HG03342 (cell line): ENCODE data around the gene FLII.
A peak's percentile ranks its signal among the peaks of the same experiment; 100 is the strongest.

ENCODE experiments used
- ATAC-seq: cut with Tn5 transposase; IDR thresholded peaks from one replicate; pipeline ENCODE4 v1.9.1; 2021; ENCODE audit warnings: mild to moderate bottlenecking, moderate library complexity; ENCODE audit not compliant: unreplicated experiment

Gene FLII

GRCh38 chr17:18260332-18261145 lies 2.0 kb upstream of the FLII start, which contains the start of gene MIEF2:
MIEF2 (plus strand) TSS chr17:18260662; CDS start chr17:18262721, 2,059 bp downstream.
- peak; percentile 79 for ATAC-seq

DNA sequence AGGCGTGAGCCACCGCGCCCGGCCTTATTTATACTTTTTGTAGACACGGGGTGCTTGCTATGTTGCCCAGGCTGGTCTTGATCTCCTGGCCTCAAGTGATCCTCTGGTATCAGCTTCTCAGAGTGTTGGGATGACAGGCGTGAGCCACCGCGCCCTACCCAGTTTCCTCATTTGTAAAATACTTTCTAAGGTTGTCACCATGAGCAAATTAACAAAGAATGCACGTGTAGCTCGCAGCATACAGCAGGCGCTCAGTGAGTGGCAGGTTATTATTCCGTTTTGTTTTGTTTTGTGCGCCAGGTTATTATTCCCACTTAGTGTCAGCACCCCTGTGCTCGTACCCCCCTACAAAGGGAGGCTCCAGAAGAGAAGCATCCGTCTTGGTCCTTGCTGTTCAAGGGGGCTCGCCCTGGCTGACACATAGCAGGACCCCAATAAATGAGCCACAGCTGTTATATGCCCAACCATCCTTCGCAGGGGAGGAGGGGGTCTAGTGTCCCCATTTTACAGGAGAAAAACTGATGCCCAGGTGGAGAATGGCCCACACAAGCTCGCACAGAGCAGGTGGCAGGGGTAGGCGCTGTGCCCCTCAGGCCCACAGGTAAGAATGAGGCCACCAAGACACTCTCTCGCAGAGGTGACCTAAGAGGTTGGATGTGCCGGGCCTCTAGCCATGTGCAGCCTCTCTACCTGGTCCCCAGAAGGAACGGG lies 1.2 kb upstream of the FLII start:
- ATAC-seq: no peak

DNA sequence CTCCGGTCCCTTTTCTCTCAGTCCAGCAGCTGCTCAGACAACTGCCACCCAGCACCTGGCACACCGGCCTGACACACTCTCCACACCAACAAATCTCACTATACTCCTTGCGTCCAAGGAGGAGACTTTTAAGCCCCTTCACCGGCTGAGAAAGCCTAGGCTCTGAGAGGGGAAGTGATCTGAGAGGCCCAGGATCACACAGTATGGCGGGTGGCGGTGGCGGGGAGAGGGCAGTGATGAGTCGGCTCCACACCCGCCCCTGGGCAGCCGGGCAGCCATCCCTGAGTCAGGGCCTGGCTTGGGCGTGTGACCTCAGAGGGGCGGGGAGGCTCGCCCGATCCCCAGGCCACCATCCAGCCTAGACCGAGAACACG lies 569 bp downstream of the FLII start:
- ATAC-seq: no peak

DNA sequence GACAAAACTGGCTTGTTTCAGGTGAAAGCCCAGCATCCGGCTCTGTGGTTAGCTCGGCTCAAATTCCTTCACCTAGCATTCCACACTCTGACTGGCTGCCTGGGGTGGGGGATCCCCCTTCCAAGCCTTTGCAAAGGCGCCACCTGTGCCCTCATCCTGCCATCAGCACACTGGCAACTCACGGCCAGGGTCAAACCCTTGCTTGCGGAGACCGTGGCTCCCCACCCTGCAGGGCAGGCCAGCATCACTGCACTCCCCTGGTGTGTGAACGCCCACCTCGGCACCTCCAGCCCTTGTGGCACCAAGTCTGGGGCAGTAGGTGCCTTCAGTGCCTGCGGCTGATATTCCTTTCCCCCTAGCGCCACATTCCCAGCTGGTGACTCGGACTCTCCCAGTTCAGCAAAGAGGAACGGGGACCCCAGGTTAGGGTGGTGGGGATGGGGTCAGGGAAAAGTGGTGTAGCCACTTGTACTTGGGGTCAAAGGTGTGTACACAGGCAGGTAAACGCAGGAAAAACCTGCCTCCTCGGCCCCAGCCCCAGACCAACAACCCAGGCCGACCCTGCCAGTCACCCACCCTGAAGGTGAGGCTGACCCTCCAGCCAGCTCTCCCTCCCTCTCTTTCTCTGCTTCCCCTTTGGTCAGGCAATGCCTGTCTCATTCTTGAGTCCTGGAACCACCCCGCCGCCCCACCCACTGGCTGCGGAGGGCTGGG lies 1.1 kb downstream of the FLII start:
- ATAC-seq: no peak

- no peak for ATAC-seq
Observed at GRCh38 chr17:18256776-18257175, 1.8 kb downstream of the FLII start.

GRCh38 chr17:18256351-18256750 lies 2.2 kb downstream of the FLII start:
- no peak for ATAC-seq

DNA sequence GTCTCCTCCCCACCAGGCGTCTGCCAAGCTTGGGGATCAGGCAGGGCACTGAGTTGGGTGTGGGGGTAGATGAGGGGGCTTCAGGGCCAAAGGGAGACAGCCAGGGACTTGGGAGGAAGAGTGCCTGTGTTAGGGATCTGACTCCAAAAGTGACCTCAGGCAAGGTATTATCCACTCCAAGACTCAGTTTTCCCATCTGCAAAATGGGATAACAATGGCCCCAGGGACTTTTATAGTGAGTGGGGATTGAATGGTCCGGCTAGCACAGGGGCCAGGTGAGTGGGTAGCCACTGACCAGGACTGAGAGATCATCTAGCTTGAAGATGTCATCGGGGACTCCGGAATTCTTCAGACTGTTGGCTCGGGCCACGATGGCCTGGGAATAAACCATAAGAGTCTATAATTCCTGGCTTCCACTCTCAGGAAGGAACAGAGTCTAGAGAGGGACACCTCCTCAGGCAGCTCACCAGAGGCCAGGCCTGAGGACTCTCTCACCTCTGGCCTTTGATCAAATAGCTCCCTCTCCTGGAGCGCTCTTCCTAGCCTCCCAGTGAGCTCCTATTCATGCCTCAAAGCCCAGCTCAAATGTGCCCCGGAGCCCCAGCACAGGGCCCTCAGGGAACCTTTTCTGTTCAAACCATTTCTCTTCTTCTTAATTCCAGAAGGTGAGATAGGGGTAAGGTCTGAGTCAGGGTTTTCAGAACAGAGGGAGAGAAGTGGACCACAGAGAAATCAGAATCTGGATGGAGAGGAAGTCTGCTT lies 3.5 kb downstream of the FLII start:
- no peak for ATAC-seq

GRCh38 chr17:18253947-18254821 lies 4.4 kb downstream of the FLII start:
- no peak for ATAC-seq

GRCh38 chr17:18253187-18253884 lies 5.2 kb downstream of the FLII start:
- ATAC-seq: no peak

DNA sequence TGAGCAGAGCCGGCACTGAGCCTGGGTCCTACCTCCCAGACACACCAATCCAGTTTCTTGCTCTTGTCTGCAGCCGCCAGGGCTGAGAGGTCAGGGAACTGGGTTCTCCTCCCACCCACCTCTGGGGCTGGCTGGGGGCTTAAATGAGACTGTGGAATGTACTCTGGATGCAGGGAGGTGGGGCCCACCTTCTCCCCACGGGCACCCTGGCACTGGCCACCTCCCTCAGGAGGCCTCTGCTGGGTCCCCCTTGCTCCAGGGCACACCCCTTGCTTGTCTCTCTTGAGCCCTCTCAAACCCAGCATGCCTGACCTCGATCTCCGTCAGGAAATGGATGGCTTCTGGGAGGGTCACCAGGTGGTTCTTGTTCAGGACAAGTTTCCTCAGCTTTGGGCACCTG lies 6.4 kb downstream of the FLII start:
- no peak for ATAC-seq

DNA sequence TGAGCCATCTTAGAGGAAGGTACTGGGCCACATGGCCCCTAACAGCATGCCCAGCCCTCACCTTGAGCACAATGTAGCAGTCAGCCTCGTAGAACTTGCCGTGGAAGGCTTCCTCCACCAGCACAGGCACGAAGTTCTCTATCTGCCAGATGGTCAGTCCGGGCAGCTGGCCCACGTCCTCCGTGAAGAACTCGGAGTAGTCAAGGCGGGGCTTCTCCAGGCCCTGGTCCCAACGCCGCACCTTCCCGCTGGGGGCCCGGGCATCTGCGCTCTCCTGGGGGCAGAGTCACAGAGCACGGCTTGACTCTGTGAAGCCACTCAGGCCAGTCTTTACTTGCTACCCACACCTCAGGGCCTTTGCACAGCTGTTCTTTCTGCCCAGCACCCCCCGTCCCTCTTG lies 7.3 kb downstream of the FLII start:
- ATAC-seq: no peak

GRCh38 chr17:18250708-18251107 lies 7.8 kb downstream of the FLII start:
- no peak for ATAC-seq

GRCh38 chr17:18250259-18250658 lies 8.3 kb downstream of the FLII start:
- ATAC-seq: no peak

DNA sequence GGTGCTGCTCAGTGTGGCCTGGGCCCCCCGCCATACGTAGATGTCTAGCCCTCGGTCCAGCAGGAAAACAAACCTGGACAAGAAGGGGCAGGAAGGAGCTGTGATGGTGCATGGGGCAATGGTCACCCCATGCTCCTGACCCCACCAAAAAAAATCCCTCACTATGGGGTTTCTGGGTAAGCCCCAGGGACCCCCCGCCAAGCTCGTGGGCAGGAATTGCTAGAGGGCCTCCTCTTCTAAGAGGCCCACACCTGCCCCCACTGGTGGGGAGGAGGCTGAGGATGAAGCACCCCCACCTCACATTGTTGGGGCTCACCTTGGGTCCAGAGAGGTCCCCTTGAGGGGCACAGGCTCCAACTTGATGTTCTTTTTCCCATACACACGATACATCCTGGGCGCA lies 9.7 kb downstream of the FLII start:
- ATAC-seq: no peak

DNA sequence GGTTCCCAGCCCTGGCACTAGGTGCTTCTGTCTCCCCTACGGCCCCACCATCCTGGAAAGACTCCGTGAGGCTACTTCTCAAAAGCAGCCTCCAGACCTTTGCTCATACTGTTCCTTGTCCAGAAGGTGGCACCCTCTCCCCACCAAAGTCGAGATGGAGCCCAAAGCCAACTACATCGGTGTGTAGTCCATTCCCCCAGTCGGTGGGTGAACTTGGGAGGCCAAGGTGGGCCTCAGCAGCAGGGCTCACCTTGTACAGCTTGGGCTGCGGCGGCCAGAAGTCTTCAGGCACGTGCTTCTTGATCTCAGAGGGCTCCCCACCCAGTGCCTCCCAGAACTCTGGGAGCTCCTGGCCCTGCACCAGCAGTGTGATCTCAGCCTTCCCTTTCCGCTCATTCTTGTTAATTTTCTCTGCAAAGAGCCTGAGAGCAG lies 10.2 kb downstream of the FLII start:
- ATAC-seq: no peak

GRCh38 chr17:18247613-18248001 lies 10.9 kb downstream of the FLII start:
- no peak for ATAC-seq

GRCh38 chr17:18246880-18247612 lies 11.5 kb downstream of the FLII start:
- ATAC-seq: no peak

DNA sequence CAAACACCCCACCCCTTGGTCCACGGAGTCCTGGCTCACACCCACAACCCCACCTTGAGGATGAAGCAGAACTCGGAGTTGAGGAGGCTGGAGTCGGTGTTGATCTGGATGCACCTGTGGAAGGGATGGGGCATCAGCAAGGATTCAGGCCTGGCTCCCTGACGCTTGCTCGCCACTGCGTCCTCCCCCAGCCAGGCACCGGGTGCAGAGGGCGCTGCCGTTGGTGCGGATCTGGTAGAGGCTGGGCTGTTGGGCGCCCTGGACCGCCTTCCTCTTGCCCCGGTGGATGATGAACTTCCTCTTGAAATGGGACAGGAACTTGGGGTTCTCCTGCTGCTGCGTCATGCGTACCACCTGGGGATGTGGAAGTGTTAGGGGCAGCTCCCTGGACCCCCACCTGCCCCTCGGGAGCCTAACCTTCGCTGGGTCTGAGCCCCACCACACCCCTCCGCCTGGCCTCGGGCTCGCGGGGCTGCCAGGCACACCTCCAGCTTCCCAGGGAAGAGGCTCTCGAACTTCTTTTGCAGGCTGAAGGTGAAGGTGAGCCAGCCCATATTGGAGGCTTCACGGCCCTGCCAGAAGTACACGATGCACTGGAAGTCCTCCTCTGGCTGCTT lies 12.3 kb downstream of the FLII start:
- no peak for ATAC-seq
